ENCODE data around the gene ZNF263. TPM values are rescaled to one million over a fixed set of nuclear protein-coding genes. Genes with fewer than 3 reads are reported as not detected.

Gene ZNF263
- polyA plus RNA-seq, 1 donor (not counting 4 experiments of a cell fraction or from before 2014, with no cell fraction given): 13.9 TPM

GRCh38 chr16:3285131-3285530 lies 1.8 kb downstream of the ZNF263 start:
- Histone ChIP-seq H3K9me1 (ENCODE audit: control insufficient read depth, extremely low read depth, insufficient read depth, low read length) (no peaks in the 10 kb centered on the region), H3K9ac (ENCODE audit: control insufficient read depth, extremely low read depth, insufficient read depth, low read length) (no peak overlapping the region), H3K4me2 (ENCODE audit: control insufficient read depth, extremely low read depth, insufficient read depth, low read depth, low read length) (peak overlapping the region; percentile 80), H3K4me3 (ENCODE audit: control insufficient read depth in 2 of 3, extremely low read depth in 1 of 3, insufficient read depth in 2 of 3, low read depth in 1 of 3, low read length in 3 of 3) (peak overlapping the region; percentile 21 to 79 (median 77)), H4K20me1 (ENCODE audit: control insufficient read depth, extremely low read depth, insufficient read depth, low read length) (no peaks in the 10 kb centered on the region), H3K4me1 (ENCODE audit: control insufficient read depth, extremely low read depth, insufficient read depth, low read length) (peaks cover 15% of the 10 kb centered on the region), H3K36me3 (ENCODE audit: control insufficient read depth in 2 of 2, extremely low read depth in 1 of 2, insufficient read depth in 2 of 2, low read length in 2 of 2) (peaks cover 20 to 29% of the 10 kb centered on the region in 2 experiments), H2AFZ (ENCODE audit: control insufficient read depth, low read length) (no peak overlapping the region), H3K79me2 (ENCODE audit: control insufficient read depth, insufficient read depth, low read length) (peaks cover 54% of the 10 kb centered on the region), H3K27ac (ENCODE audit: control insufficient read depth, insufficient read depth, low read length) (no peak overlapping the region), H3K9me3 (ENCODE audit: control insufficient read depth, low read depth, low read length) (peaks cover 16% of the 10 kb centered on the region), H3K27me3 (ENCODE audit: control insufficient read depth, extremely low read depth, insufficient read depth, low read length) (no peaks in the 10 kb centered on the region)
- dilution Hi-C loops (cut with MboI; ENCODE audit: extremely low pct_ligation_motif_present, low sequenced_read_pairs): no loop called here
- FAIRE-seq (no peak), DNase-seq (ENCODE audit: low read depth, low spot score) (no peak)
- no peak for TF ChIP-seq CTCF (optimal IDR thresholded peaks at IDR 0.05 in 1 of 3, IDR thresholded peaks at IDR 0.05 in 1 of 3, conservative IDR thresholded peaks at IDR 0.05 in 1 of 3; ENCODE audit: extremely low read depth in 1 of 3, insufficient read depth in 2 of 3, low read length in 3 of 3)

- H3K36me3 ChIP-seq (ENCODE audit: control insufficient read depth in 2 of 2, extremely low read depth in 1 of 2, insufficient read depth in 2 of 2, low read length in 2 of 2): peaks cover 39 to 54% of the 10 kb centered on the region in 2 experiments
- H2AFZ ChIP-seq (ENCODE audit: control insufficient read depth, low read length): no peak overlapping the region
- no peaks in the 10 kb centered on the region for H3K9me1 ChIP-seq (ENCODE audit: control insufficient read depth, extremely low read depth, insufficient read depth, low read length)
- H4K20me1 ChIP-seq (ENCODE audit: control insufficient read depth, extremely low read depth, insufficient read depth, low read length): no peaks in the 10 kb centered on the region
- no peak overlapping the region for H3K4me3 ChIP-seq (ENCODE audit: control insufficient read depth in 2 of 3, extremely low read depth in 1 of 3, insufficient read depth in 2 of 3, low read depth in 1 of 3, low read length in 3 of 3)
- peaks cover 35% of the 10 kb centered on the region for H3K9me3 ChIP-seq (ENCODE audit: control insufficient read depth, low read depth, low read length)
- no peak overlapping the region for H3K9ac ChIP-seq (ENCODE audit: control insufficient read depth, extremely low read depth, insufficient read depth, low read length)
- H3K27me3 ChIP-seq (ENCODE audit: control insufficient read depth, extremely low read depth, insufficient read depth, low read length): no peaks in the 10 kb centered on the region
- FAIRE-seq (no peak), DNase-seq (ENCODE audit: low read depth, low spot score) (no peak)
- dilution Hi-C loops (cut with MboI; ENCODE audit: extremely low pct_ligation_motif_present, low sequenced_read_pairs): no loop called here
- H3K4me1 ChIP-seq (ENCODE audit: control insufficient read depth, extremely low read depth, insufficient read depth, low read length): peaks cover 2% of the 10 kb centered on the region
- peaks cover 47% of the 10 kb centered on the region for H3K79me2 ChIP-seq (ENCODE audit: control insufficient read depth, insufficient read depth, low read length)
- no peak overlapping the region for H3K27ac ChIP-seq (ENCODE audit: control insufficient read depth, insufficient read depth, low read length)
- TF ChIP-seq EZH2 (IDR thresholded peaks at IDR 0.05; ENCODE audit: low read length) (no peak), CTCF (optimal IDR thresholded peaks at IDR 0.05 in 1 of 3, IDR thresholded peaks at IDR 0.05 in 1 of 3, conservative IDR thresholded peaks at IDR 0.05 in 1 of 3; ENCODE audit: extremely low read depth in 1 of 3, insufficient read depth in 2 of 3, low read length in 3 of 3) (no peak)
- no peak overlapping the region for H3K4me2 ChIP-seq (ENCODE audit: control insufficient read depth, extremely low read depth, insufficient read depth, low read depth, low read length)
These were observed 6.8 kb downstream of the ZNF263 start for GRCh38 chr16:3289998-3290673.
